Panc1 (cell line): ENCODE data around the gene CORO1C. TPM values are rescaled to one million over a fixed set of nuclear protein-coding genes. Genes with fewer than 3 reads are reported as not detected.

Source experiments
- ATAC-seq: fragments of 200-7000 bp; cut with Tn5 transposase; 2 replicates; pipeline ENCODE4 v1.9.1; 2020; ENCODE audit warnings: mild to moderate bottlenecking, moderate library complexity
- BruUV-seq: library from RNA; stranded (reverse); fragments of 400-500 nt; replicated peaks from 2 replicates; lab custom pipeline; 2021; lab: Mats Ljungman, UMichigan
- CTCF ChIA-PET: fragments of 300-600 bp; sonication (Branson Sonifier 250); formaldehyde crosslinking; loops from one replicate; lab custom pipeline; 2022; ENCODE audit warnings: antibody characterized with exemption; lab: Charles Lee
- POLR2A ChIA-PET: fragments of 300-600 bp; sonication (Branson Sonifier 250); formaldehyde crosslinking; loops from one replicate; lab custom pipeline; 2022; ENCODE audit warnings: antibody characterized with exemption; lab: Charles Lee
- DNase-seq: peaks from one replicate; pipeline ENCODE4 v3.0.0-alpha.2; 2010; ENCODE audit warnings: low read depth, low spot score
- H3K27ac ChIP-seq: 2 replicates; pipeline ENCODE4 v1.5.1; 2011; ENCODE audit warnings: mild to moderate bottlenecking, low read length, inconsistent platforms
- H3K27me3 ChIP-seq: fragments of 200-500 bp; sonication (Bioruptor generic); 2 replicates; pipeline ENCODE4 v1.6.0; 2014; ENCODE audit warnings: low read length, inconsistent platforms; ENCODE audit not compliant: control insufficient read depth, insufficient read depth
- H3K36me3 ChIP-seq: fragments of 200-500 bp; sonication (Bioruptor generic); 2 replicates; pipeline ENCODE4 v1.5.1; 2014; ENCODE audit warnings: inconsistent platforms, mild to moderate bottlenecking, low read length, moderate library complexity; ENCODE audit not compliant: control insufficient read depth, insufficient read depth
- H3K4me1 ChIP-seq: 2 replicates; pipeline ENCODE4 v1.5.1; 2011; ENCODE audit warnings: inconsistent platforms, mild to moderate bottlenecking, low read length, moderate library complexity; ENCODE audit not compliant: control insufficient read depth, insufficient read depth
- H3K4me3 ChIP-seq, 2 experiments: 2 replicates each; pipeline ENCODE4 v1.5.1; 2011 to 2012; ENCODE audit warnings: low read depth in 2 of 2, low read length in 2 of 2, mild to moderate bottlenecking in 2 of 2, inconsistent platforms in 1 of 2, moderate library complexity in 1 of 2
- H3K9me3 ChIP-seq: fragments of 200-500 bp; sonication (Bioruptor generic); 2 replicates; pipeline ENCODE4 v1.5.1; 2014; ENCODE audit warnings: low read depth, mild to moderate bottlenecking, inconsistent platforms, low read length, moderate library complexity; ENCODE audit not compliant: control insufficient read depth, insufficient read depth
- POLR2AphosphoS5 ChIP-seq: IDR thresholded peaks from 2 replicates; pipeline ENCODE4 v1.6.1; 2012; ENCODE audit warnings: mild to moderate bottlenecking, low read depth, low read length, moderate library complexity
- REST ChIP-seq, 2 experiments: IDR thresholded peaks; 2 replicates each; pipeline ENCODE4 v1.6.1; 2011 to 2012; ENCODE audit warnings: low read depth in 2 of 2, control low read depth in 1 of 2, low read length in 1 of 2, mild to moderate bottlenecking in 1 of 2, moderate library complexity in 1 of 2; ENCODE audit not compliant: insufficient read depth in 1 of 2
- SIN3A ChIP-seq: IDR thresholded peaks from 2 replicates; pipeline ENCODE4 v1.6.1; 2012; ENCODE audit warnings: low read depth, mild to moderate bottlenecking, low read length, moderate library complexity, borderline replicate concordance; ENCODE audit not compliant: insufficient read depth
- TCF7L2 ChIP-seq: IDR thresholded peaks from 2 replicates; pipeline ENCODE4 v1.6.1; 2011; ENCODE audit warnings: mild to moderate bottlenecking, low read depth, low read length, inconsistent platforms
- in situ Hi-C: cut with HindIII; loops from 2 replicates; pipeline ENCODE4 v1.10.0; 2016; ENCODE audit warnings: low sequenced_read_pairs, low pct_unique_long_range_greater_than_20kb
- intact Hi-C: fragments of 100-400 bp; cut with micrococcal nuclease; formaldehyde crosslinking; loops from one replicate; pipeline ENCODE4 v1.10.0; 2022; ENCODE audit not compliant: unreplicated experiment
- total RNA-seq: library from RNA; stranded (reverse); gene quantifications from one replicate; pipeline ENCODE4 v1.2.1, GENCODE V29; 2021; ENCODE audit not compliant: unreplicated experiment
- TF ChIP-seq, protein P1 (sequence below): fragments of 450-650 bp; IDR thresholded peaks from 2 replicates; pipeline ENCODE4 v1.5.1; 2017; ENCODE audit warnings: mild to moderate bottlenecking

CORO1C gene
- total RNA-seq, 1 experiment from 2014 or later: 165 TPM

DNA sequence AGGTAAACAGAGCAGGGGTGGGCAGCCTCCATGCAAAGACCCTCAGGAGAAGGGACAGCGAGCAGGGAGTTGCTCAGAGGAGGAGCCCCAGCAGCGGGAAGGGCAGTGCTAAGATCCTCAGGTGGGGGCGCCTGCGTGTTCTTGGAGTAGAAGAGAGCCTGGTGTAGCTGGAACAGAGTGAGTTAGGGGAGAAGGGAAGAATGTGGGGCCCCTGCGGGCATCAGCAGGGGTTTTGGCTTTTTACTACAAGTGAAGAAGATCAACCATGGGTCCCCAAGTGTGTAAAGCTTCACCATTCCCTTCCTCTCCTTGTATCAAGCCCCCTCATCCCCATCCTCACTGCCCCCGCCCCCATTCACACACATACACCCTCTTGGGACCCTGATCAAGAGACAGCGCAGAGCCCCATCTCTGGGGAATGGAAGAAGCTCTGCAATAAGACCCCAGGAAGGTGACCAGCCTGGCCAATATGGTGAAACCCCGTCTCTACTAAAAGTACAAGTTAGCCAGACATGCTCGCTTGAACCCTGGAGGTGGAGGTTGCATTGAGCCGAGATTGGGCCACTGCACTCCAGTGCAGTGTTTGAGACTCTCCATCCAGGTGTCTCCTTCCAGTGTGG, 123.2 kb downstream of the CORO1C start:
- TF ChIP-seq, protein P1, sequence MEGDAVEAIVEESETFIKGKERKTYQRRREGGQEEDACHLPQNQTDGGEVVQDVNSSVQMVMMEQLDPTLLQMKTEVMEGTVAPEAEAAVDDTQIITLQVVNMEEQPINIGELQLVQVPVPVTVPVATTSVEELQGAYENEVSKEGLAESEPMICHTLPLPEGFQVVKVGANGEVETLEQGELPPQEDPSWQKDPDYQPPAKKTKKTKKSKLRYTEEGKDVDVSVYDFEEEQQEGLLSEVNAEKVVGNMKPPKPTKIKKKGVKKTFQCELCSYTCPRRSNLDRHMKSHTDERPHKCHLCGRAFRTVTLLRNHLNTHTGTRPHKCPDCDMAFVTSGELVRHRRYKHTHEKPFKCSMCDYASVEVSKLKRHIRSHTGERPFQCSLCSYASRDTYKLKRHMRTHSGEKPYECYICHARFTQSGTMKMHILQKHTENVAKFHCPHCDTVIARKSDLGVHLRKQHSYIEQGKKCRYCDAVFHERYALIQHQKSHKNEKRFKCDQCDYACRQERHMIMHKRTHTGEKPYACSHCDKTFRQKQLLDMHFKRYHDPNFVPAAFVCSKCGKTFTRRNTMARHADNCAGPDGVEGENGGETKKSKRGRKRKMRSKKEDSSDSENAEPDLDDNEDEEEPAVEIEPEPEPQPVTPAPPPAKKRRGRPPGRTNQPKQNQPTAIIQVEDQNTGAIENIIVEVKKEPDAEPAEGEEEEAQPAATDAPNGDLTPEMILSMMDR: no peak
- TF ChIP-seq SIN3A (no peak), POLR2AphosphoS5 (no peak), TCF7L2 (no peak), REST (IDR thresholded peaks at IDR 0.05; ENCODE audit: insufficient read depth in 1 of 2, low read depth in 2 of 2, low read length in 1 of 2) (no peak)
- Histone ChIP-seq H3K27me3 (no peaks in the 10 kb centered on the region), H3K9me3 (no peaks in the 10 kb centered on the region), H3K4me3 (no peak overlapping the region), H3K27ac (no peak overlapping the region), H3K4me1 (peaks cover 9% of the 10 kb centered on the region), H3K36me3 (no peaks in the 10 kb centered on the region)
- ChIA-PET CTCF (no interaction called here), POLR2A (no interaction called here)
- intact Hi-C loops (no loop called here), in situ Hi-C loops (no loop called here)
- no TSS peak for BruUV-seq
- ATAC-seq: no peak
- DNase-seq: no peak

DNA sequence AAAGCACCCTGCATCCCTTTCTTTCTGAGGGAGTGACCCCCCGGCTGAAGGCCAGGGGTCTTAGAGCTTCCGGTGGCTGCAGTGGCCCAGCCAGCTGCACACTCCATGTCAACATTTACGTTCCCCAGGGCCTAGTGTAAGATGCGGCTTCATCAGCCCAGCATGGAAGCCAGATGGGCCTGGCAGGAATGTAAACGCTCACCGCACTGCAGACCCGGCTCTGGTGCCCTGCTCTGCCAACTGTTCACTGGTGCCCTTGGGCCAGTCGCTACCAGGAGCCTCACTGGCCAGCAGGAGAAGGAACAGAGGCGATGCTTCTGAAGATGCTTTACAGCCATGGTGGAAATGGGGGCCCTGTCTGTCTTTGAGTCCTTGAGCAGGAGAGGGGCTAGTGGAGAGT, 124.8 kb downstream of the CORO1C start:
- H3K27me3 ChIP-seq: no peaks in the 10 kb centered on the region
- no peak for TF ChIP-seq REST (IDR thresholded peaks at IDR 0.05; ENCODE audit: insufficient read depth in 1 of 2, low read depth in 2 of 2, low read length in 1 of 2)
- TF ChIP-seq, protein P1: no peak
- TF ChIP-seq TCF7L2: no peak
- no peak for TF ChIP-seq SIN3A
- no peak for TF ChIP-seq POLR2AphosphoS5
- no peaks in the 10 kb centered on the region for H3K4me1 ChIP-seq
- ChIA-PET POLR2A (no interaction called here), CTCF (no interaction called here)
- H3K27ac ChIP-seq: no peak overlapping the region
- BruUV-seq: no TSS peak
- intact Hi-C loops: no loop called here
- no peaks in the 10 kb centered on the region for H3K36me3 ChIP-seq
- DNase-seq (no peak), ATAC-seq (no peak)
- H3K9me3 ChIP-seq: no peaks in the 10 kb centered on the region
- H3K4me3 ChIP-seq: no peak overlapping the region
- in situ Hi-C loops: no loop called here
